Activated CD8-positive, alpha-beta memory T cell treated with anti-CD3 and anti-CD28 coated beads, Interleukin-2, amount 50 U/mL, for 1 hour (primary cell): ENCODE measurements around the gene TSPAN9.

Experiments used
- DNase-seq: peaks from one replicate; pipeline ENCODE4 v3.0.0-alpha.2; 2020; ENCODE audit errors: extremely low read depth

Gene TSPAN9

GRCh38 chr12:3295646-3296408 lies 218.6 kb downstream of the TSPAN9 start:
- no peak for DNase-seq

GRCh38 chr12:3296409-3296701 lies 219.2 kb downstream of the TSPAN9 start:
- DNase-seq: no peak

- no peak for DNase-seq
Observed at GRCh38 chr12:3298603-3299002, 221.4 kb downstream of the TSPAN9 start.

GRCh38 chr12:3299929-3300832 lies 223.0 kb downstream of the TSPAN9 start:
- peak; percentile 48 for DNase-seq

- DNase-seq: no peak
Observed at GRCh38 chr12:3300833-3301401, 223.7 kb downstream of the TSPAN9 start.

- no peak for DNase-seq
Observed at GRCh38 chr12:3302401-3303041, 225.3 kb downstream of the TSPAN9 start.

- no peak for DNase-seq
Observed at GRCh38 chr12:3303410-3304136, 226.4 kb downstream of the TSPAN9 start.

- no peak for DNase-seq
Observed at GRCh38 chr12:3304436-3305165, 227.4 kb downstream of the TSPAN9 start.

- DNase-seq: no peak
Observed at GRCh38 chr12:3305464-3305863, 228.3 kb downstream of the TSPAN9 start.

- DNase-seq: no peak
Observed at GRCh38 chr12:3305904-3306619, 228.9 kb downstream of the TSPAN9 start.

GRCh38 chr12:3307389-3307788 lies 230.2 kb downstream of the TSPAN9 start:
- DNase-seq: no peak

GRCh38 chr12:3308063-3308462 lies 230.9 kb downstream of the TSPAN9 start:
- DNase-seq: no peak

GRCh38 chr12:3308609-3309008 lies 231.4 kb downstream of the TSPAN9 start:
- no peak for DNase-seq

- no peak for DNase-seq
Observed at GRCh38 chr12:3309805-3310204, 232.6 kb downstream of the TSPAN9 start.

- no peak for DNase-seq
Observed at GRCh38 chr12:3310271-3311026, 233.3 kb downstream of the TSPAN9 start.

- DNase-seq: no peak
Observed at GRCh38 chr12:3311027-3311402, 233.8 kb downstream of the TSPAN9 start.

GRCh38 chr12:3311491-3312103 lies 234.4 kb downstream of the TSPAN9 start:
- no peak for DNase-seq

GRCh38 chr12:3313066-3313465 lies 235.9 kb downstream of the TSPAN9 start:
- no peak for DNase-seq
